ENCODE measurements around the gene ANO8.
A peak's percentile ranks its signal among the peaks of the same experiment; 100 is the strongest.

The ANO8 gene

GRCh38 chr19:17346109-17346671, 11.5 kb upstream of the ANO8 start:
- peak; percentile 66 for DNase-seq (ENCODE audit: low read depth)

DNA sequence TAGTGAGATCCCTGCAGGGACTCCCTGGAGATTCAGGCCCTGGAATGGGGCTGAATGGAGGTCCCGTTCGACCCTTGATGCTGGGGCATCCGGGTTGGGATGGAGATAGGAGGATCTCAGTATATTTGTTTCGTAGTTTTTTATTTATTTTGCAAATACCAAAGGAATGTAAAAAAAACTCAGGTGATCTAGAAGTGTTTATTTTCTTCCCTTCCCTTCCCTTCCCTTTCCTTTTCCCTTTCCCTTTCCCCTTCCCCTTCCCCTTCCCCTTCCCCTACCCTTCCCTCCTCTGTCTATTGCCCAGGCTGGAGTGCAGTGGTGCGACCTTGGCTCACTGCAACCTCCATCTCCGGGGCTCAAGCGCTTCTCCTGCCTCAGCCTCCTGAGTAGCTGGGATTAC, 7.2 kb upstream of the ANO8 start:
- no peak for DNase-seq (ENCODE audit: low read depth)

GRCh38 chr19:17341386-17341785, 6.7 kb upstream of the ANO8 start:
- no peak for DNase-seq (ENCODE audit: low read depth)

DNA sequence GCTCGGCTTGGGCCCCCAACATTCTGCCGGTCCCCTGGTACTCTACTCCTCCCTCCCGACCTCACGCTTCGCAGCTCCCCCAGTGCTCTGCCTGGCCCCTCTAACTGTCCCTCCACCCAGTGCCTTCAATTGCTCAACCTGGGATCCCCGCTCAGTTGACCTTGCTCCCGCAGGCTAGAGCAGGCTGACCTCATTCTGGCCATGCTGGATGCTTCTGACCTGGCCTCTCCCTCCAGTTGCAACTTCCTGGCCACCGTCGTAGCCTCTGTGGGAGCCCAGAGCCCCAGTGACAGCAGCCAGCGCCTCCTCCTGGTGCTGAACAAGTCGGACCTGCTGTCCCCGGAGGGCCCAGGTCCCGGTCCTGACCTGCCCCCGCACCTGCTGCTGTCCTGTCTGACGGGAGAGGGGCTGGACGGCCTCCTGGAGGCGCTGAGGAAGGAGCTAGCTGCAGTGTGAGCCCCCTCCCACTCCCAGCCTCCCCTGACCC, 6.3 kb upstream of the ANO8 start:
- no peak for DNase-seq (ENCODE audit: low read depth)

DNA sequence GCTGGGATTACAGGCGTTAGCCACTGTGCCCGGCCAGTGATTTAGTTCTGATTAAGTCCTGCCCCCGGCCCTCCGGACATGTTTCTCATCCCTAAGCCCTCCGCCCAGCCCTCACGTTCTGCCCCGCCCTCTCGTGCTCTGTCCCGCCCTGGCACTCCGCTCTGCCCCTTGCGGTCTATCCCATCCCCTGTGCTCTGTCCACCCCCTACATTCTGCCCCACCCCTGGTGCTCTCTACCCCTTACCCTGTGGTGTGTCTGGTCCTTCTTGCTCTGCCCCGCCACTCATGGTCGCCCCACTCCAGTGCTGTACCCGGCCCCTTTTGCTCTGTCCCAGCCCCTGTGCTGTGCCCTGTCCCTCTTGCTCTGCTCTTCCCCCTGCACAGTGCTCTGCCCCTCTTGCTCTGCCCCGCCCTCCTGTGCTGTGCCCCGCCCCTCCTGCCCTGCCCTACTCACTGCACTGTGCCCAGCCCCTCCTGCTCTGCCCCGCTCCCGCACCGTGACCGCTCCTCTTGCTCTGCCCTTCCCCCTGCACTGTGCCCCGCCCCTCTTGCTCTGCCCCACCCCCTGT, 5.7 kb upstream of the ANO8 start:
- DNase-seq (ENCODE audit: low read depth) = no peak

DNA sequence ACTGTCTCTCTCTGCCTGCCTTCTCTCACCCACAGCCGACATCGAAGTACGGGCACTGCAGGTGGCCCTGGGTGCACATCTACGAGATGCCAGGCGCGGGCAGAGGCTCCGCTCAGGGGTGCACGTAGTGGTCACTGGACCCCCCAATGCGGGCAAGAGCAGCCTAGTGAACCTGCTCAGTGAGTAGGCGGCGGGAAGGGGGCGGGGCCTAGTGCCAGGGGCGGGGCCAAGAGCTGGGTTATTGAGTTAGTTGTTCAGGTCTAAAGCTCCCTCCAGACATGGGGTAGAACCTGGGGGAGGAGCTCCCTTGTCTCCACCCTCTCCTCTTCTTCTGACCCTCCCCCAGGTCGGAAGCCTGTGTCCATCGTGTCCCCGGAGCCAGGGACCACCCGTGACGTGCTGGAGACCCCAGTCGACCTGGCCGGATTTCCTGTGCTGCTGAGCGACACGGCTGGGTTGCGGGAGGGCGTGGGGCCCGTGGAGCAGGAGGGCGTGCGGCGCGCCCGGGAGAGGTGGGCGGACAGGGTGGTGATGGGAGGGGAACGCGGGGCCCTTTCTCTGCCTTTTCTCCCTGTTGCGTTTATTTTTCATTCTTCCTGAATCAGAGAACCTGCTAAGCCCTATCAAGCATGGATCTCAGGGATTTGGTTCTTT, 4.6 kb upstream of the ANO8 start:
- no peak for DNase-seq (ENCODE audit: low read depth)

- DNase-seq (ENCODE audit: low read depth) = no peak
Observed at GRCh38 chr19:17338433-17339078, 3.9 kb upstream of the ANO8 start.

DNA sequence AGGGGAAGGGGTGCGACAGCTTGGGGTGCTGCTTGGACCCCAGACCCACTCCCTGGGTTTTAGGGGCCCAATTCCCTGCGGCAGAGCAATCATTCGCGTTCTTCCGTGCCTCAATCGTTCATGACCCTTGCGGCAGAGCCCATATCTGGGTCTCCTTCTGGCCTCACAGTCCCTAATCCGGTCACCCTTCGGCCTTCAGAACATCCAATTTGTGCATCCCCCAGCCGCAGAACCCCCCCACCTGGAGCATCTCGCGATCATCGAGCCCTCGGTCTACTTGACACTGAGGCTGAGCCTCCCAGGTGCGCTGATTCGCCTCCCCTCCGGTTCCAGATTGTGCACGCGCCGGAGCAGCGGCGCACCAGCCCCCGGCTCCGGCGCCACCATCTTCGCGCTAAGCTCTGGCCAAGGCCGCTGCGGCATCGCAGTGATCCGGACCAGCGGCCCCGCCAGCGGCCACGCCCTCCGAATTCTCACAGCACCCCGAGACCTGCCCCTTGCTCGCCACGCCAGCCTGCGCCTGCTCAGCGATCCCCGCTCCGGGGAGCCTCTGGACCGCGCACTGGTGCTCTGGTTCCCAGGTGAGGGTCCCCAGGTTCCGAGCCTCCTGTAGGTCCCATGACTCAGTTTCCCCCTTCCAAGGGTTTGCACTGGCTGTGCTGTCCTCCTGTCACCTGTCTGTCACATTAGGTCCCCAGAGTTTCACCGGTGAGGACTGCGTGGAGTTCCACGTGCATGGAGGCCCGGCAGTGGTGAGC, 3.2 kb upstream of the ANO8 start:
- DNase-seq (ENCODE audit: low read depth) = no peak

DNA sequence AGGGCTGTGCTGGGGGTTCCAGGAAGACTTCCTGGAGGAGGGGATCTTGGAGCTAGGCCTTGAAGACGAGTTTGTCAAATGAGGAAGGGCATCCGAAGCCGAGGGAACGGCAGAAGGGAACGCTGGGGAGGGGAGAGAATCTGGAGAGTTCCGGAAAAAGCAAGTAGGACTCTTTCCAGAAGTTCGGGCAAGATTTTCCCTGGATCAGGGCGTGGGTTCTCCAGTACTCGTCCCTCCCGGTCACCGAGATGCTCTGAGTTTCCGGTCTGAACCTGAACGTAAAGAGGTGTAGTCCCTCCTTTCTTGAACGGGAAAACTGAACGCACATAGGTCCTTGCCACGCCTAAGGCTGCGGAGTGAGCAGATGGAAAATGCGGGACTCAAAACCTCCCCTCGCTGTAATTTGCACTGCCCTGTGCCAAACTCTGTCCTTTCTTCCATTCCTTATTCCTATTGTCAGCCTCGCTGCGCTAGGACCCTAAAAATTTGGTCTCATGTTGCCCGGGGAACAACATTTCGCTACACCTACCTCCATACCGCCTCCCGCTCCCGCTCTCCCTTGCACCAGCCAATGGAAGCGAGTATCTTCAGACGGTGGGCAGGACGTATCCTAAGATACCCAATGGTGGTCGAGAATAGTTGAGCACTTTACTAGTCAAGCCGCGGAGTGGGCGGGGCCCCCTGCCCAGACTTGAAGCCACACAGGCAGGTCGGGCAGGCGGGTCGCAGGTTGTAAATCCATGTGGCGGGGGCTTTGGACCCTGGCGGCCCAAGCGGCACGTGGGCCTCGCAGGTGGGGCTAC, 2.4 kb upstream of the ANO8 start, which contains the start of gene GTPBP3:
GTPBP3 (plus strand) TSS at position 682 of the 803 bp plus-strand sequence; CDS start at position 741, 59 bp downstream.
- peak; percentile 93 for DNase-seq (ENCODE audit: low read depth)

- DNase-seq (ENCODE audit: low read depth) = no peak
Observed at GRCh38 chr19:17335575-17335974, 920 bp upstream of the ANO8 start.

GRCh38 chr19:17333611-17334413, 843 bp downstream of the ANO8 start:
- peak; percentile 64 for DNase-seq (ENCODE audit: low read depth)

GRCh38 chr19:17332677-17333581, 1.7 kb downstream of the ANO8 start:
- no peak for DNase-seq (ENCODE audit: low read depth)

- no peak for DNase-seq (ENCODE audit: low read depth)
Observed at GRCh38 chr19:17332360-17332676, 2.3 kb downstream of the ANO8 start.

DNA sequence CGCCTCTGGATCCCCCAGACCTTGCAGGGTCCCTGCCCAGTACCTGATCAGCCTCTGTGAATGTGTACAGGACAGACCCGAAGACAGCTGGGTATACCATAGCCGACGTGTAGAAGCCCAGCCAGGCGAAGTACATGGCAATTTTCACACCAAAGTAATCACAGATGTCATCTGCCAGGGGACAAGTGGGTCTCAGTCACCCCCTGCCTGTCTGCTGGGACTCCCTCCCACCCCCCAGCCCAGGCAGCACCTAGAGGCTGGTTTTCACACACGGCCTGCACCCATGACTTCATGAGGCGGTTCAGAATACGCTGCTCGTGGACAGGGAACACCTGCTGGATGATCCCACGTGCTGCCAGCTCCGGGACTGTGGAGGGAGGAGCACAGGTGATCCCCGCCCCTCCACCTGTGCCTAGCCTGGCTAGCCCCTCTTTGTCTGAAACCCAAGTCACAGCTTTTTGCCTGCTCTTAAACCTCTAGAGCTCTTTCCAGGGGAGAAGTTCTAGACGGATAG, 3.6 kb downstream of the ANO8 start:
- DNase-seq (ENCODE audit: low read depth) = no peak

GRCh38 chr19:17330262-17331044, 4.2 kb downstream of the ANO8 start:
- DNase-seq (ENCODE audit: low read depth) = no peak

DNA sequence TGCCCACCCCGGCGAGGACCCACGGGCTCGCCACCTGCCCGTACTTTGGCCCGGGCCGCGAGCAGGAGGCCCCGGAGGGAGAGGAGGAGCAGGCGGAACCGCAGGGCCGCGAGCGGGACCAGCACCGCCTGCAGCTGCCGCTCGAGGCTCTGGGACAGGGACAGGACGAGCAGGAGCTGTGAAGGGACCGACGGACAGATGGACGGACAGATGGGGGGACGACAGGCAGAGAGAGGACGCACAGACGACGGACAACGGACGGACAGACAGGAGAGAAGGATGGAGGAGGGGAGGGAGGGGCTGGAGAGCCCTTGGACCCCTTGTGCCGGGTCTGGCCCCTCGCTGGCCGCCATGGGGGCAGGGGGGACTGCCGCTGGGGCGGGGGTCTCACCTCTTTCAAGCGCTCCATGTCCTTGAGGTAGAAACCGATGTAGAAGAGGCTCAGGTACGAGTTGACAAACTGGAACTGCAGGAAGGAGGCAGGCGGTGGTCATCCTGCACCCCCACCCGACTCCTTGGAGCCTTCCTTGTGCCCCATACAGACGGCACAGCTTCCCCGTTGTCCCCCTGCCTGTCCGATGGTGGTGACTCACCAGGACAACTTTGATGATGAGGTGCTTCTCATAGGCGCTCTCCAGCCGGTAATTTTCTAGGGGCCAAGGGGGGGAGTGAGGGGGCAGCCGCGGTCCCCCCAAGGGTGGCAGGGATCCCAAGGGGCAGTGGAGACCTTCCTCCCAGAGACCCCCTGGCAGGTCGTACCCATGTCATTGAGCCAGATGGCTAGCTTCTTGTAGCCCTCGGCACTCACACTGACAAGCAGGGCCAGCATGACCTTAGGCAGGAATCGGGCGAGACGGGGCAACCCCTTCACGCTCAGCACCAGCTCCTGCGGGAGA, 5.0 kb downstream of the ANO8 start:
- DNase-seq (ENCODE audit: low read depth) = no peak

- no peak for DNase-seq (ENCODE audit: low read depth)
Observed at GRCh38 chr19:17328517-17329365, 5.9 kb downstream of the ANO8 start.
